Limb (tissue), 2 donors: ENCODE results near the gene PAM.

ENCODE experiments used
- DNase-seq, 2 donors: peaks; one replicate each; pipeline ENCODE4 v3.0.0-alpha.2; 2016; ENCODE audit errors: extremely low spot score in 2 of 2

Gene PAM

GRCh38 chr5:102931085-102931725, 176.1 kb downstream of the PAM start:
- DNase-seq: no peak

GRCh38 chr5:102932781-102933180, 177.7 kb downstream of the PAM start:
- DNase-seq: no peak

- DNase-seq: no peak
Measured at GRCh38 chr5:102933316-102933715, 178.2 kb downstream of the PAM start.

GRCh38 chr5:102933721-102934459, 178.8 kb downstream of the PAM start:
- no peak for DNase-seq

GRCh38 chr5:102937894-102938293, 182.8 kb downstream of the PAM start:
- no peak for DNase-seq

- no peak for DNase-seq
Measured at GRCh38 chr5:102941111-102941510, 186.0 kb downstream of the PAM start.

GRCh38 chr5:102946414-102946813, 191.3 kb downstream of the PAM start:
- no peak for DNase-seq

GRCh38 chr5:102946971-102947370, 191.9 kb downstream of the PAM start:
- DNase-seq: no peak

GRCh38 chr5:102955488-102955887, 200.4 kb downstream of the PAM start:
- no peak for DNase-seq

GRCh38 chr5:102956599-102956998, 201.5 kb downstream of the PAM start:
- no peak for DNase-seq

- no peak for DNase-seq
Measured at GRCh38 chr5:102957141-102957540, 202.0 kb downstream of the PAM start.

GRCh38 chr5:102958481-102959011, 203.4 kb downstream of the PAM start:
- DNase-seq: peak in 1 of 2 donors; percentile 65

GRCh38 chr5:102959055-102959454, 203.9 kb downstream of the PAM start:
- peak in 1 of 2 donors; percentile 27 for DNase-seq

- no peak for DNase-seq
Measured at GRCh38 chr5:102961671-102962070, 206.6 kb downstream of the PAM start.

- DNase-seq: no peak
Measured at GRCh38 chr5:102965653-102966052, 210.5 kb downstream of the PAM start.

GRCh38 chr5:102969641-102970040, 214.5 kb downstream of the PAM start:
- no peak for DNase-seq

- DNase-seq: peak in 1 of 2 donors; percentile 72
Measured at GRCh38 chr5:102971676-102972293, 216.7 kb downstream of the PAM start.

GRCh38 chr5:102974177-102974576, 219.1 kb downstream of the PAM start:
- DNase-seq: no peak

- DNase-seq: no peak
Measured at GRCh38 chr5:102975045-102975444, 219.9 kb downstream of the PAM start.

GRCh38 chr5:102975457-102976182, 220.5 kb downstream of the PAM start:
- DNase-seq: no peak

GRCh38 chr5:102981957-102982635, 227.0 kb downstream of the PAM start:
- no peak for DNase-seq
